ENCODE data around the gene IMP3.
"Not testable (repeated sequence)": the region's sequence is repeated elsewhere in the genome, so short reads cannot be mapped to it uniquely, and the experiment has no call there.

IMP3 gene

DNA sequence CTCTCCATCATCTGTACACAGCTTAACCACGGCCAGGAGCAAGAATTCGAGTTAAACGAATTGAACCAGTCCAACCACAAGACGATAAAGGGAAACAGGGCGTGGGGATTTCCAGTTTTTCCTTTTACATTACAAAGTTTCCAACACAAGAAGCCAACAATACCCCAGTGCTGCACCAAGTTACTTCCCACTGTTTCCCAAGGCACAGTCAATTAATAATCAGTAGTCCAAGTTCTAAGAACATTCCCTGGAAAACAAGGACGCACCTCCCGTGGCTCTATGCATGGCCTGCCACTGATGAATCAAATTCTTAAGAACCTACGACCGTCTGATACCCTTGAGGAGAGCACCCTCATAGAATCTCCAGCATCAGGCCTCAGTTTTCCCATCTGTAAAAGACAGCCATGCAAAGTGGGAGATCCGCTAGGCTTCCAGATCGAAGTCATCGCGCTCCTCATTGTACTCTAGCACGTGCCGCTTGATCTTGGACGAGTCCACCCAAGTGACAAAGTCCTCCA lies 774 bp downstream of the IMP3 start:
- peak in 1 of 42 donors; percentile 5 for DNase-seq
- intact Hi-C loops (cut with DNase I) = no loop called here

DNA sequence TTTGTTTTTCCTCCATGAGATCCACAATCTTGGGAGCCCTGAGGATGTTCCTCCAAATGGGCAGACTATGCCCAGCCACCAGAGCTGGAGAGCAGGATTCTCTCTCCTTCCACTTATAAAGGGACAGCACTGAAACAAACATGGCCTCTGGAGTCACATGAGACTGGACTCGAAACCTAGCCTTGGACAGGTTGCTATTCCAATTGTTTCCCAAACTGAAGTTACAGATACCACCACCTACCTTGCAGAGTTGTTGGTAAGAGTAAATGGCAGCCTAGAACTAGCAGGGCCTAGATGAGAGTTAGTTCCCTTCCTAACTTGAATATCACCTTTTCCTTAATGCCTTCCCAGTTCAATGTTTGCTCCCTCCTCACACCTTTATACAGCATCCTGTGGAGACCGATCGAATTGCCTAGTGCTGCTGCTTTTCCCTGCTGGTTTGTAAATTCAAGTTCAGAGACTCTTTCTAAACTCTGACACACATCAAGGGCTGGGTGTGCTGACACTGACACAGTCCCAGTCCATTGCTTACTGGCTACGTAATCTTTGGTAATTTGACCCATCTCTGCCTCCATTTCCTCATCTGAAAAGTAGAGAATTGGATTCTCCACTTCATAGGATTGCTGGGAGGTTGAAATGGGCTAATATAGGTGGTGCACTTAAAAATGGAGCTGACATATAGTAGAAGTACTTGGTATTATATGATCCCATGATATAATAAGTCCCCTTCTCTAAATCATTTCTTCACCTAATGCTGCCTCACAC lies 2.6 kb downstream of the IMP3 start:
- DNase-seq = no peak
- intact Hi-C loops (cut with DNase I) = no loop called here

DNA sequence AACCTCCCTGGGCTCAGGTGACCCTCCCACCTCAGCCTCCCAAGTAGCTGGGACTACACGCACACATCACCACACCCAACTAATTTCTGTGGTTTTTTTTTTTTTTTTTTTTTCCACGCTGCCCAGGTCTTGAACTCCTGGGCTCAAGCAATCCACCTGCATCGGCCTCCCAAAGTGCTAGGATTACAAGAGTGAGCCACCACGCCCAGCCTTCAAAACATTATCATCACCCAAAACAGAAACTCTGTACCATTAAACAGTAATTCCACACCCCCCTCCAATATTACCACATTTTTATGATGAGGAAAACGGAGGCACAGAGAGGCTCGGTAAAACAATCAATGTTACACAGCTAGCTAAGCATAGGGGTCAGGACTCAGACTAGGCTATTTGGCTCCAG lies 4.0 kb downstream of the IMP3 start:
- DNase-seq = no peak
- intact Hi-C loops (cut with DNase I) = no loop called here

DNA sequence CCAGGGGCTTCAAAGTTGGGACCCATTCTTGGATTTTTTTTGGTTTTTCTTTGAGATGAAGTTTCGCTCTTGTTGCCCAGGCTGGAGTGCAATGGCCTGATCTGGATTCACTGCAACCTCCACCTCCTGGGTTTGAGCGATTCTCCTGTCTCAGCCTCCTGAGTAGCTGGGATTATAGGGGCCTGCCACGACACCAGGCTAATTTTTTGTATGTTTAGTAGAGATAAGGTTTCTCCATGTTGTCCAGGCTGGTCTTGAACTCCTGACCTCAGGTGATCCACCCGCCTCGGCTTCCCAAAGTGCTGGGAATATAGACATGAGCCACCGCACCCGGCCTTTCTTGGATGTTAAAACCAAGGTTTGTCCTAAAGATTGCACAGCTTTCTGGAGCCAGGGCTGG lies 6.1 kb downstream of the IMP3 start:
- intact Hi-C loops (cut with DNase I) = not testable (repeated sequence)

DNA sequence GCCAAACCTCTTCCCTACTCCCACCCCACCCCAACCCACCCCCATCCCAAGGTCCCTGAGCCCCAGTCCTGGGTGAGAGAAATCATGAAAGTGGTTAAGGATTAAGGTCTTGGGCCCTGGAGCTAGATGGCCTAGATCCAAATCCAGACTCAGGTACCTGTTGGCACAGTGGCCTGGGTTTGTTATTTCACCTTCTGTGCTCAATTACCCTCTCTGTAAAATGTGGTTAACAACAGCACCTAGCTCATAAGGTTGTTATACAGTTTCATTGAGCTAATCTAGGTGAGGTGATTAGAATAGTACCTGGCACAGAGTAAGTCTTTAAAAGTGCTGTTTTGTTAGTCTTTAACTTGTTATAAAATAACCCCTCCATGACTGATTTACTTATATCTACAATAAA lies 8.1 kb downstream of the IMP3 start:
- intact Hi-C loops (cut with DNase I) = no loop called here

More for the DNA sequence above, 6.1 kb downstream of the IMP3 start:
- not testable (repeated sequence) for DNase-seq

DNA sequence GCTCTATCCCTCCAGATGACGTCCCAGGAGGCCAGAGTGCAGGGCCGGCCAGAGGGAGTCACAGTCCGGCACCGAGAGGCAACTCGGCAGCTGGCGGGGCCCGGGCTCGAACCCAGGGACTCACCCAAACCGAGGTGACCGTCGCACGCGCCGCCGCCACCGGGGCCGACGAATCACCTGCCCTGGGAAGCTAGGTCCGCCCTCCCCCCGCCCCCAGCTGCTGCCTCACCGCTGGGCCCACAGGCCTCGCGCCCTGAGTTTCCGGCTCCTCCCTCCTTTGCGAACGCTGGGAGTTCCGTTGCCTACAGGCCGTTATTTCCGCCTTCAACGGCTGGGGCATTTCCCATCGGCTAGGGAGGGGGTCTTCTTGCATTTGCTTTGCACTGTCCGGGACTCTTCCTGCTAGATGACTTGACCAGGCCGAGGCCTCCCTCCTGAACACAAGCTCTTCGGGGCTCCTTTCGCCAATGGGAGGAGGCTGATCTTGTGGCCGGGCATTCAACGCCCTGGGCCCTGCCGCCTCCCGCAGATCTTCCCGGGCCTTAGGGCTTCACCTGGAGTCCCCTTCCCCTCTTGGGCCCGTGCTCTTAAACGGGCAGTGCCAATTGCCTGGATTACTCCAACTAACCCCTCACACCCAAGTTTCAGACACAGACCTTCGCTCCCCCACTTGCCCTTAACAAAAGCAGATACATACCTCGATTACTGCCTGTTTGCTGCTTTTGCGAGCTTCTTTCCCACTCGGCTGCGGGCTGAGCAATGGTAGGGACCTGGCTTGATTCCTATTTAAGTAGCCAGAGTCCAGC lies 14.3 kb downstream of the IMP3 start, which contains the start of gene SNUPN:
Gene SNUPN, minus strand, starts transcription at position 184 of the 806 bp plus-strand sequence. CDS start 4,674 bp downstream, outside the sequence.
- intact Hi-C loops (cut with DNase I) = no loop called here
- peak; percentile 86 to 98 (median 93) for DNase-seq

More for the DNA sequence above, 8.1 kb downstream of the IMP3 start:
- DNase-seq = no peak

DNA sequence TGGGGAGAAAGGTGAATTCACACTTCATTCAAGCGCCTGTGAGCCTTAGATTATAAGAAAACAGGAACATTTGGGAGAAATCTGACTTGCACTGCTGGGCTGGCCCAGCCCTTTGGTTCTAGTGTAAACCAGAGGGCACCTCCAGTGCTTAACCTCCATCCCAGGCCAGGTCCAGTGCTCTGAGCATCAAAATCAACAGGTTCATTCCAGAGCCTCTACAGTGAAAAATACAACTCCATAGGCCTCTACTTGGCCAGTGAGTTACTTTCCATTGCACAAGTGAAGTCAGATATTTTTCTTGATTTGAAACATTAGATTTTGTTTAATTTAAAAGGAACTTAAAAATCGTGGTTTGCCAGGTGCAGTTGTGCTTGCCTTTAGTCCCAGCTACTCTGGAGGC lies 17.5 kb downstream of the IMP3 start:
- intact Hi-C loops (cut with DNase I) = no loop called here

DNA sequence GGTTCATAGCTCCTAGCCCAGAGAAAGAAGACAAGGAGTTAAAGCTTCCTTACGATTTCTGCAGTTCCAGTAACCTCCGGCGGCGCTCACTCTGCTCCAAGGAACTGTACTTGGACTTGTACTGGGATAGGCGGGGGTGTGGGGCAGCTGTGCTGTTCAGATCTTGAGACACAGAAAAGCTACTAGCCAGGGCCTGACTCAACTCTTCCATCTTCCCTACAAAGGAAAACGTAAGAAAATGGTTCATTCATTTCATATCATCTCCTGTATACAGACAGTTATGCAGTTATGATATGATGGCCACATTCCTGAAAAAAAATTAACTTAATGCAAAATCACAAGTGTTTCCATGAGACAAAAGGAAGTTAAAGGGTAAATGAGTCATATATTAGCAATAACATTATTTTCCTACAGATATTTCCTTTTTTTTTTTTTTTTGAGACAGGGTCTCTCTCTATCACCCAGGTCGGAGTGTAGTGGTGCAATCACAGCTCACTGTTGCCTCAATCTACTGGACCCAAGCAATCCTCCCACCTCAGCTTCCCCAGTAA lies 19.1 kb downstream of the IMP3 start:
- intact Hi-C loops (cut with DNase I) = no loop called here
- DNase-seq = peak in 16 of 42 donors; percentile 10 to 76 (median 40)

More for the DNA sequence above, 17.5 kb downstream of the IMP3 start:
- no peak for DNase-seq

DNA sequence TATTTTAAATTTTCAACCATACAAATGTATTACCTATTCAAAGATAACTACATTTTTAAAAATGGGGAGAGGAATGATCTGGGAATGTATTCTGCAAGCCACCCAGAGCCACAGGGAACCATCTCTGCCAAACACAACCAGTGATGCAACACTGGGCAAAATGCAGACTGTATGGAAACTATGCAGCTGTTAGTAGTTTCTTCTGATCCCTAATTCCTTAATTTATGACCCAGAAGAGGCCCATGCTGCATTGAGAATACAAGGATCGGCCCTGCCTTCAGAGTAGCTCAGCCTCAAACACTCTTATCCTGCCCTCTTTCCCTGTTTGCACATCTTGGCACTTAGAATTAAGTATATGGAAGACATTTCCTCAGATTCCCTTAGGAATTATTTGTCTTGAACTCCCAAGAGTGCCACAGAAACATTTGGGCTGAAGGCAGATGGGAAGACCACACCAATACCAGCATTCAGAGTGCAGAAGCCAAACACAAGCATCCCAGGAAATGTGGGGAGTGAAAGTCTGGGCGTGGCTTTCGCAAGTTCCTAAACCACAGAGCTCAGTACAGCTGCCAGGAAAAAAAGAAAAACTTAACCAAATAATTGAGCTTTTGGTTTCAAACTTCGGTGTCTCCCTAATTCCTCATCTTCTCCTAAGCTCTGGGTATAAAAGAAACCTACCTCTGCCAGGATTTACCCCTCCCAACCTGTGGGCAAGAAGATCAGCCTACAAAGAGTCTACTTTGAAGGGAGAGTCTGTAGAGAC lies 19.8 kb downstream of the IMP3 start:
- no peak for DNase-seq

DNA sequence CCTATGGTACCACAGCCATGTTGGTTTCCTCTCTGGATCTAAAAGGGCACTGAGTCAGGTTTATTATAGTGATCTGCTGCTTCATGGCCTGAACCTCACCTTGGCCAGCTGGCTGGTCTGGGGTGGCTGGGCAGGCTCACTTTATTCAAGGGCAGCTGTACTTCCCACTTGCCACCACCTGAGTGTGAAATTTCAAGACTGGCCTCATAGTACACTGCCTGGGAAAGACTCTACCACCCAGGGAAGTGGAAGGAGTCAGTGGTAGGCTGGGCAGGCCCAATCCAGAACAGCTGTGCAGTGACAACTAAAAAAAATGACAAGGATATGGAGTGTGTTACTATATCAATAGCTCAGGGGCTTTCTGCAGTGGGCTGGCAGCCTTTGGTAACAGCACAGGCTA lies 23.3 kb downstream of the IMP3 start:
- intact Hi-C loops (cut with DNase I) = no loop called here
- DNase-seq = no peak

More for the DNA sequence above, 19.8 kb downstream of the IMP3 start:
- intact Hi-C loops (cut with DNase I) = no loop called here

DNA sequence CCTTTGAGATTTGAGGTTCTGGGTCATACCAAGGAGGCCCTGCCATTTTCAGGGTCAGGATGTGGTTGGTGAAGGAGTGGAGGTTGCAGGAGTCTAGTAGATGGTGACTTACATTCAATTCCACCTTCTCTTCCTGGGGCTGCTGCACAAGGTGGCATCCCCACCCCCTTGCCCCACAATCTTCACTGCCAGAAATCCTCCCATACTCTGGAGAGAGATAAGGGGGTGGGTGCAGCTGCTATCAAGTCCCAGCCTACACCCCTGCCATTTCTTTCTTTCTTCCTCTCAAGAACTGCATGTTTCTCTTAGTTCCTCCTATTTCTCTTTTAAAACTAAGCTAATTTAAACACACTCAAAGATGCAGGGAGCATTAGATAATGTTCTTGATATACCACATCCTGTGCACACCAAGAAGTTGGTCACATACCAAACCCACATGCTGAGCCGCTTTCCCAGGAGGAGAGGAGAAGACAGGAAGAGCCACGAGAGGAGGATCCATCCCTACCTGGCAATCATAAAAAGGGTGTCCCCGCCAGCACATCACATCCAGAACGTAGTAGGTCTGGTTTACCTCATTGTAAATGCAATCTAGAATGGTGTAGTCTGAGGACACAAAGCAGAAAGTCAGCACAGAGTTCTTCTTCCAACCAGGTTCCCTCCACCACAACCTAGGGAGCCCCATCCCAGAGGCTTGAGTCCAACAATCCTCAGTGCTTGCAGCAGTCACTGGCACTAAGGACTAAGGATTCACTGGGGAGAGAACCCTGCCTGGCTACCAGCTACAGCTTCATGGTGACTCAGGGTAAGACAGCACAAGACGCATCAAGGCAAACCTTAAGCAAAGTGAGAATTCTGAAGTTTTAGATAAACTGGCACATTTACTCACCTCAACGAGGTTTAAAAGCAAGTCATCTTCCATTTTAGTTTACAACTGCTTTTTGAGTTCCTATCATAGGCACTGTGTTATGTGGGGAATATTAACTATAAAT lies 33.0 kb downstream of the IMP3 start:
- intact Hi-C loops (cut with DNase I) = no loop called here

DNA sequence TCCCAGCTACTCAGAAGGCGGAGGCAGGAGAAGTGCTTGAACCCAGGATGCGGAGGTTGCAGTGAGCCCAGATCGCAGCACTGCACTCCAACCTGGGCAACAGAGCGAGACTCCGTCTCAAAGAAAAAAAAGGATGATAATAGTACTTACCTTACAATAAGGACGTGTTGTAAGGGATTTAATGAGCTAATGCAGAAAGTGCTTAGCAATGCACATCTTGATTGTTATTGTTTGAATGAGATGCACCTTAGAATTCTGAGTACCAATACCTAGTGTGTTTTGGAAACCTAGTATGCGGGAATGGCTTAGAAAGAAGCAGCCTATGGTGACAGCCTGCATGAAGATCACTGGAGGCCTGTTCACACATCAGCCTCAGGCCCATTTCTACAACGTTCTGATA lies 34.0 kb downstream of the IMP3 start:
- no peak for DNase-seq
- intact Hi-C loops (cut with DNase I) = no loop called here

More for the DNA sequence above, 33.0 kb downstream of the IMP3 start:
- peak in 9 of 42 donors; percentile 3 to 40 (median 19) for DNase-seq

DNA sequence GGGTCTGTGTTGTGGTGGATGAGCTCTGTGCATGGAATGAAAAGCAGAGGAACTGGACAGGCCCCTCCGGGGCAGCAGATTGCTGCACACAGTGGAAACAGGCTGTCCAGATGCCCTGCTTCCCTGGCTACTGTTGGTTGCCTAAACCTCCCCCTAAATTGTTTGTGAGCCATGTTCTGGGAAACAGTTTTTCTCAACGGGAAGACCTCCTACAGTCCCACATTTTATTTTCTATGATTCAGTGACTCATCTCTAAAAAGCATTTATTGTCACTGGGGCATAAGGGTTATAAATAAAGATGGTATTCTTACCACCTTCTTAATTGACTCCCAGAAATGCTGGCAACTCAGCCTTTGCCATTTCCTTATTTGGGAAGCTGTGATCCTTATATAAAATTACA lies 40.6 kb downstream of the IMP3 start:
- peak in 2 of 42 donors; percentile 14 to 52 for DNase-seq
- intact Hi-C loops (cut with DNase I) = no loop called here

DNA sequence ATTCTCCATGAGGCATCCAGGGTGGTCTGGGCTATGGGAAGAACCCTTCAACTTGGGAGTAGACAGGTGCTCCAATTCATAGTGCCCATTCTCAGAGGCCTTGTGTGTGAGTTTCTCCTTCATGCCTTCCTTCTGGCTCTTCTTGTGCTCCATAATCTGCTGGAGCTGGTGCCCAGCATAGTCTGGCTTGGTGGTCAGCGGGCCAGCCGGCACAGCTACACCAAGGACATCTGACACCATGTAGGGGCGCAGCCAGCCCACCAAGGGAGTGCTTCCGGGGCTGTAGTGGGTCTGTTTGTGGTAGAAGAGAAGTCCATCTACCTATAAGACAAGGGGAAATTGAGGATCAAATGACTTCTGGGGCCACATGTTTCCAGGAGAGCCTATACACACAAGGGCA lies 41.7 kb downstream of the IMP3 start:
- no peak for DNase-seq
- intact Hi-C loops (cut with DNase I) = no loop called here

DNA sequence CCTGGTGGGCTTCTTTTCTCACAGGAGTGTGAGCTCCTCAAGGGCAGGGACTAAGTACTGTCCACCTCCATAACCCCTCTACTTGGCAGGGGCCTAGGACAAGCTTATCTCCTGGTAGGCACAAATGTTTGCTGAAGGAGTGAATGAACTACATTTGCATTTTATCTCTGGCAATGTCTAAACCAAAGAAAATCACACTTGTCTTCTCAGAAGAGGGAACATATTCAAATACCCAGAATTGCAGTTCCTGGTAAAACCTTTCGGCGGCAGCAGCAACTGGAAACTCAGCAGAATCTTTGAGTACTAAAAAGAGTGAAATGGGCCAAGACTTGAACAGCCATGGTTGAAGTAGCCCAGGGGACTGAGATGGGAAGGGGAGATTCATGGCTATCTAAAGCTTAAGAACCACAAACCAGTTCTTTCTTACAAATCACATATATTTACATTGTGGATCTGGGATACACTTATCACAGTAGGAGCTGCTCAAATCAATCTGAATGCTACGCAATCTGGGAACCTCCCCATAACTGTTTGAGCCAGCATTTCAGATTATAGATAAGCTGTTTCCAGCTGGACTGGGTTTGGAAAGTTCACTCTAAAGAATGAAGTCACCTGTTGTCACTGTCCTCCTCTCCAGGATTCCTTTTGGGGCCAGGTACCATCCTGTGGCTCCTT lies 42.2 kb downstream of the IMP3 start:
- intact Hi-C loops (cut with DNase I) = no loop called here
- peak in 8 of 42 donors; percentile 6 to 46 (median 26) for DNase-seq

DNA sequence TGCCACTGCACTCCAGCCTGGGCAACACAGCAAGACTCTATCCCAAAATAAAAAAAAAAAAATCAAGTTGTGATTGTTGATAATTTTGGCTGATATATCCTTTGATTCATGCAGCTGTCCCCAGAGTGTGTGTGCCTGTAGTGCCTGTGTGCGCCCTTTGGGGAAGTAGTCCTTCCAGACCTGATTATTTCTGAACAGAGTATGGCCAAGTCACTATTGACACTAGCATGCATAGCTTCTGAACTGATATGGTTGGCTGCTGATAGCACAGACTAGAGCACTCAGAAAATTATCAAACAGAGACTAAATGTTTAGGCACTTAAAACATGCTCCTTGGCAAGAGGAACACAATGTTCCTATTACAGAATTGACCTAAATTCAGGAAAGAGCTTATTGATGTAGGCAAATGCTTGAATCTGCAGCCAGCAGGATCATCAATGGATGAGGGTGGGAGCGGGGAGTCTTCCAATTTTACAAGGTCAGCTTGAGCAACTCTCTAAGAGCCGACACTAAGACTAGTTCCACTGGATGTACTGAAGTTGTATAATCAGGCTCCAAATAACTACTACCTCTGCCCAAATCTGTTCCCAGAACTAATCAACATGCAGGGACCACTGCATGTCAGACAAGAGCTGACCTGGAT lies 43.2 kb downstream of the IMP3 start:
- no peak for DNase-seq
- intact Hi-C loops (cut with DNase I) = no loop called here

DNA sequence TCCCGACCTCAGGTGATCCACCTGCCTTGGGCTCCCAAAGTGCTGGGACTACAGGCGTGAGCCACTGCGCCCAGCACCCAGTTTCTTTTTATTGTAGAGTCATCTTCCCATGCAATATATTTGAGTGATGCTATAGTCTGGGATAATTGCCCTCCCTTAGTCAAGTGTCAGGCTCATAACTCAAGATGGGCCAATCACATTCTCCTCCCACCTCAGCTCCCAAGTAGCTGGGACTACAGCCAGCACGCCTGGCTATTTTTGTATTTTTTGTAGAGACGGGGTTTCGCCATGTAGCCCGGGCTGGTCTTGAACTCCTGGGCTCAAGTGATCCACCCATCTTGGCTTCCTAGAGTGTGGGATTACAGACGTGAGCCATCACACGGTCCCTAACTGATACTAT lies 45.7 kb downstream of the IMP3 start:
- DNase-seq = no peak
- intact Hi-C loops (cut with DNase I) = no loop called here
